Neural cell (in vitro differentiated cells): Measurements from ENCODE around the gene FAM227B. TPM values are rescaled to one million over a fixed set of nuclear protein-coding genes. Genes with fewer than 3 reads are reported as not detected.
"Not testable (repeated sequence)": the region's sequence is repeated elsewhere in the genome, so short reads cannot be mapped to it uniquely, and the experiment has no call there.

Source experiments
- H2AFZ ChIP-seq: fragments of 200-600, 300-800 bp; sonication (generic), shearing (Covaris generic); 2 replicates; pipeline ENCODE4 v1.6.0; 2014; ENCODE audit warnings: low read depth, mild to moderate bottlenecking, antibody characterized with exemption, low read length, moderate library complexity
- H3F3A ChIP-seq: fragments of 200-600 bp; shearing (Covaris generic); 2 replicates; pipeline ENCODE4 v1.6.1; 2016; ENCODE audit warnings: mild to moderate bottlenecking, moderate library complexity, mixed read lengths, antibody characterized with exemption, low read length; ENCODE audit not compliant: insufficient read depth, poor library complexity, severe bottlenecking
- H3K27ac ChIP-seq: fragments of 200-600, 300-800 bp; sonication (generic), shearing (Covaris generic); 2 replicates; pipeline ENCODE4 v1.5.1; 2014; ENCODE audit warnings: mild to moderate bottlenecking, low read length, moderate library complexity
- H3K27me3 ChIP-seq: fragments of 300-800, 200-600 bp; sonication (generic), shearing (Covaris generic); 2 replicates; pipeline ENCODE4 v1.6.0; 2014; ENCODE audit warnings: mild to moderate bottlenecking, low read depth, low read length, moderate library complexity; ENCODE audit not compliant: insufficient read depth
- H3K36me3 ChIP-seq: fragments of 300-800, 200-600 bp; sonication (generic), shearing (Covaris generic); 2 replicates; pipeline ENCODE4 v1.5.1; 2014; ENCODE audit warnings: mild to moderate bottlenecking, antibody characterized with exemption, low read length, moderate library complexity; ENCODE audit not compliant: insufficient read depth
- H3K4me2 ChIP-seq: fragments of 300-800, 200-600 bp; sonication (generic), shearing (Covaris generic); 2 replicates; pipeline ENCODE4 v1.6.0; 2014; ENCODE audit warnings: mild to moderate bottlenecking, low read length
- H3K4me3 ChIP-seq: fragments of 300-800, 200-600 bp; sonication (generic), shearing (Covaris generic); 2 replicates; pipeline ENCODE4 v1.5.1; 2014; ENCODE audit warnings: mild to moderate bottlenecking, low read length, moderate library complexity
- H3K79me2 ChIP-seq: fragments of 200-600 bp; shearing (Covaris generic); replicated peaks from 2 replicates; pipeline ENCODE4 v1.6.0; 2014; ENCODE audit warnings: mild to moderate bottlenecking, low read length, moderate library complexity; ENCODE audit not compliant: insufficient read depth
- H3K9ac ChIP-seq: fragments of 300-800, 200-600 bp; sonication (generic), shearing (Covaris generic); 2 replicates; pipeline ENCODE4 v1.6.1; 2016; ENCODE audit warnings: mild to moderate bottlenecking, low read length, mixed read lengths
- H3K9me2 ChIP-seq: fragments of 200-600 bp; shearing (Covaris generic); 2 replicates; pipeline ENCODE4 v1.6.1; 2016; ENCODE audit warnings: mild to moderate bottlenecking, low read length, mixed read lengths; ENCODE audit not compliant: insufficient read depth
- H3K9me3 ChIP-seq: fragments of 200-600, 300-800 bp; sonication (generic), shearing (Covaris generic); 2 replicates; pipeline ENCODE4 v1.6.1; 2016; ENCODE audit warnings: mild to moderate bottlenecking, mixed run types, low read length, moderate library complexity, mixed read lengths
- H4K20me1 ChIP-seq: fragments of 200-600 bp; shearing (Covaris generic); 2 replicates; pipeline ENCODE4 v1.6.1; 2016; ENCODE audit warnings: mild to moderate bottlenecking, mixed run types; ENCODE audit not compliant: insufficient read depth
- EP300 ChIP-seq: fragments of 450-650 bp; conservative IDR thresholded peaks from 2 replicates; pipeline ENCODE4 v1.6.1; 2014; ENCODE audit warnings: antibody characterized with exemption, mild to moderate bottlenecking, moderate library complexity; ENCODE audit not compliant: poor library complexity, severe bottlenecking
- EZH2 ChIP-seq: fragments of 200-600, 300-800 bp; shearing (Covaris generic), sonication (generic); IDR thresholded peaks from 2 replicates; pipeline ENCODE4 v1.6.1; 2014; ENCODE audit warnings: antibody characterized with exemption, low read length, borderline replicate concordance, mild to moderate bottlenecking; ENCODE audit not compliant: insufficient read depth, poor library complexity, severe bottlenecking
- MXI1 ChIP-seq: fragments of 450-650 bp; conservative IDR thresholded peaks from 2 replicates; pipeline ENCODE4 v1.6.1; 2014; ENCODE audit warnings: antibody characterized with exemption, mild to moderate bottlenecking; ENCODE audit not compliant: poor library complexity, severe bottlenecking
- POLR2AphosphoS5 ChIP-seq: IDR thresholded peaks from 2 replicates; pipeline ENCODE4 v1.6.1; 2012
- RAD21 ChIP-seq: fragments of 450-650 bp; conservative IDR thresholded peaks from 2 replicates; pipeline ENCODE4 v1.6.1; 2014; ENCODE audit warnings: antibody characterized with exemption, mild to moderate bottlenecking, moderate library complexity
- SMC3 ChIP-seq: fragments of 450-650 bp; conservative IDR thresholded peaks from 2 replicates; pipeline ENCODE4 v1.6.1; 2014; ENCODE audit warnings: antibody characterized with exemption, mild to moderate bottlenecking, moderate library complexity; ENCODE audit not compliant: poor library complexity
- TAF1 ChIP-seq: IDR thresholded peaks from 2 replicates; pipeline ENCODE4 v1.6.1; 2012; ENCODE audit warnings: low read depth
- polyA plus RNA-seq: library from polyadenylated mRNA; depleted of rRNA; stranded (reverse); fragments of >200 nt; gene quantifications from 2 replicates; pipeline ENCODE4 v1.2.3, GENCODE V29; 2014
- TF ChIP-seq, protein P1 (sequence below): IDR thresholded peaks from 2 replicates; pipeline ENCODE4 v1.6.1; 2012; ENCODE audit warnings: borderline replicate concordance
- TF ChIP-seq, protein P2 (sequence below): fragments of 450-650 bp; IDR thresholded peaks from 2 replicates; pipeline ENCODE4 v1.5.1; 2014; ENCODE audit warnings: antibody characterized with exemption, mild to moderate bottlenecking, moderate library complexity; ENCODE audit not compliant: poor library complexity, severe bottlenecking

The FAM227B gene
- polyA plus RNA-seq, 1 donor from 2014 or later, result 0.88 TPM

DNA sequence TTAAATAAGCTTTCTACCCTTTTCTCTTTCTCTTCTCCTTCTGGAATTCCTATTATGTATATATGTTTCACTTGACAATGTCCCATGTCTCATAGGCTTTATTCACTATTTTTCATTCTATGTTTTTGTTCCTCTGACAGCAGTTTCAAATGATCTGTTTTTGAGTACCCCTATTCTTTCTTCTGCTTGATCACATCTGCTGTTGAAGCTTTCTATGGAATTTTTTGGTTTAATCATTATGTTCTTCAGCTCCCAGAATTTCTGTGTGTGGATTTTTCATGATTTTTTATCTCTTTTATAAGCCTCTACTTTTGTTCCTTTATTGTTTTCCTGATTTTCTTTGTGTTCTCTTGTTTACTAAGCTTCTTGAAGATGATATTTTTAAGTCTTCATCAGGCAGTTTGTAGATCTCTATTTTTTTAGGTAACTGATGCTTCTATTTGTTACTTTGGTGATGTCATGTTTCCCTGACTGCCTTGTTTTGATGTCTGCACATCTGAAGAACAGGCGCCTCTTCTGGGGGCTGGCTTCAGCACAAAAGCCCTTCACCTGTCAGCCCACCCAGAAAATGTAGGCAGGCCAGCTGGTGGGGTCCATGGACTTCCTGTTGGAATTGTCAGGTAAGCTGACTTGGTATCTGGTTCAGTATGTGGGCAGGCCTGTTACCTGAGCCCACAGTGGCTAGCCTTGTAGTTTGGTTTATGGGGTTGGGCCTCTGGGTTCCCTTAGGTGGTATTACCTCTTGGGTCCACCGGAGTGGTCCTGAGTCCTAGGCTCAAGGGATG lies 15.8 kb downstream of the FAM227B start:
- no peak overlapping the region for H3K4me2 ChIP-seq
- H2AFZ ChIP-seq, result no peak overlapping the region
- H3K9me2 ChIP-seq, result no peaks in the 10 kb centered on the region
- H3K36me3 ChIP-seq, result no peaks in the 10 kb centered on the region
- H3K4me3 ChIP-seq, result no peak overlapping the region
- TF ChIP-seq SMC3, result no peak
- no peak for TF ChIP-seq MXI1
- TF ChIP-seq EP300, result no peak
- TF ChIP-seq TAF1, result no peak
- TF ChIP-seq, protein P1, sequence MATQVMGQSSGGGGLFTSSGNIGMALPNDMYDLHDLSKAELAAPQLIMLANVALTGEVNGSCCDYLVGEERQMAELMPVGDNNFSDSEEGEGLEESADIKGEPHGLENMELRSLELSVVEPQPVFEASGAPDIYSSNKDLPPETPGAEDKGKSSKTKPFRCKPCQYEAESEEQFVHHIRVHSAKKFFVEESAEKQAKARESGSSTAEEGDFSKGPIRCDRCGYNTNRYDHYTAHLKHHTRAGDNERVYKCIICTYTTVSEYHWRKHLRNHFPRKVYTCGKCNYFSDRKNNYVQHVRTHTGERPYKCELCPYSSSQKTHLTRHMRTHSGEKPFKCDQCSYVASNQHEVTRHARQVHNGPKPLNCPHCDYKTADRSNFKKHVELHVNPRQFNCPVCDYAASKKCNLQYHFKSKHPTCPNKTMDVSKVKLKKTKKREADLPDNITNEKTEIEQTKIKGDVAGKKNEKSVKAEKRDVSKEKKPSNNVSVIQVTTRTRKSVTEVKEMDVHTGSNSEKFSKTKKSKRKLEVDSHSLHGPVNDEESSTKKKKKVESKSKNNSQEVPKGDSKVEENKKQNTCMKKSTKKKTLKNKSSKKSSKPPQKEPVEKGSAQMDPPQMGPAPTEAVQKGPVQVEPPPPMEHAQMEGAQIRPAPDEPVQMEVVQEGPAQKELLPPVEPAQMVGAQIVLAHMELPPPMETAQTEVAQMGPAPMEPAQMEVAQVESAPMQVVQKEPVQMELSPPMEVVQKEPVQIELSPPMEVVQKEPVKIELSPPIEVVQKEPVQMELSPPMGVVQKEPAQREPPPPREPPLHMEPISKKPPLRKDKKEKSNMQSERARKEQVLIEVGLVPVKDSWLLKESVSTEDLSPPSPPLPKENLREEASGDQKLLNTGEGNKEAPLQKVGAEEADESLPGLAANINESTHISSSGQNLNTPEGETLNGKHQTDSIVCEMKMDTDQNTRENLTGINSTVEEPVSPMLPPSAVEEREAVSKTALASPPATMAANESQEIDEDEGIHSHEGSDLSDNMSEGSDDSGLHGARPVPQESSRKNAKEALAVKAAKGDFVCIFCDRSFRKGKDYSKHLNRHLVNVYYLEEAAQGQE, result no peak
- no peak for TF ChIP-seq POLR2AphosphoS5
- no peak for TF ChIP-seq RAD21
- TF ChIP-seq, protein P2, sequence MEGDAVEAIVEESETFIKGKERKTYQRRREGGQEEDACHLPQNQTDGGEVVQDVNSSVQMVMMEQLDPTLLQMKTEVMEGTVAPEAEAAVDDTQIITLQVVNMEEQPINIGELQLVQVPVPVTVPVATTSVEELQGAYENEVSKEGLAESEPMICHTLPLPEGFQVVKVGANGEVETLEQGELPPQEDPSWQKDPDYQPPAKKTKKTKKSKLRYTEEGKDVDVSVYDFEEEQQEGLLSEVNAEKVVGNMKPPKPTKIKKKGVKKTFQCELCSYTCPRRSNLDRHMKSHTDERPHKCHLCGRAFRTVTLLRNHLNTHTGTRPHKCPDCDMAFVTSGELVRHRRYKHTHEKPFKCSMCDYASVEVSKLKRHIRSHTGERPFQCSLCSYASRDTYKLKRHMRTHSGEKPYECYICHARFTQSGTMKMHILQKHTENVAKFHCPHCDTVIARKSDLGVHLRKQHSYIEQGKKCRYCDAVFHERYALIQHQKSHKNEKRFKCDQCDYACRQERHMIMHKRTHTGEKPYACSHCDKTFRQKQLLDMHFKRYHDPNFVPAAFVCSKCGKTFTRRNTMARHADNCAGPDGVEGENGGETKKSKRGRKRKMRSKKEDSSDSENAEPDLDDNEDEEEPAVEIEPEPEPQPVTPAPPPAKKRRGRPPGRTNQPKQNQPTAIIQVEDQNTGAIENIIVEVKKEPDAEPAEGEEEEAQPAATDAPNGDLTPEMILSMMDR, result no peak
- TF ChIP-seq EZH2, result no peak
- no peaks in the 10 kb centered on the region for H3K27me3 ChIP-seq
- no peaks in the 10 kb centered on the region for H3F3A ChIP-seq
- no peaks in the 10 kb centered on the region for H4K20me1 ChIP-seq
- no peak overlapping the region for H3K27ac ChIP-seq
- peaks cover 6% of the 10 kb centered on the region for H3K9me3 ChIP-seq
- H3K9ac ChIP-seq, result no peak overlapping the region
- no peaks in the 10 kb centered on the region for H3K79me2 ChIP-seq

DNA sequence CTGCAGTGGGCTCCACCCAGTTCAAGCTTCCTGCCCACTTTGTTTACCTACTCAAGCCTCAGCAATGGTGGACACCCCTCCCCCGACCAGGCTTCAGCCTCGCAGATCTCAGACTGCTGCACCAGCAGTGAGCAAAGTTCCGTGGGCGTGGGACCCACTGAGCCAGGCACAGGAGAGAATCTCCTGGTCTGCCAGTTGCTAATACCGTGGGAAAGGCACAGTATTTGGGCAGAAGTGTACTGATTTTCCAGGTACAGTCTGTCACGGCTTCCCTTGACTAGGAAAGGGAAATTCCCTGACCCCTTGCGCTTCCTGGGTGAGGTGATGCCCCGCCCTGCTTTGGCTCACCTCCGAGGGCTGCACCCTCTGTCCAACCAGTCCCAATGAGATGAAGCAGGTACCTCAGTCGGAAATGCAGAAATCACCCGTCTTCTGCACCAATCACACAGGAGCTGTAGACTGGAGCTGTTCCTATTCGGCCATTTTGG lies 27.7 kb downstream of the FAM227B start:
- H3K36me3 ChIP-seq, H3K4me2 ChIP-seq, H3K27me3 ChIP-seq, H3K9ac ChIP-seq, H3K9me3 ChIP-seq, H4K20me1 ChIP-seq, H3K79me2 ChIP-seq, H2AFZ ChIP-seq, H3F3A ChIP-seq, H3K4me3 ChIP-seq, H3K27ac ChIP-seq, H3K9me2 ChIP-seq: not testable (repeated sequence)
